Measurements from ENCODE around the gene ULBP1.
"Not testable (repeated sequence)": the region's sequence is repeated elsewhere in the genome, so short reads cannot be mapped to it uniquely, and the experiment has no call there.

ULBP1 gene

DNA sequence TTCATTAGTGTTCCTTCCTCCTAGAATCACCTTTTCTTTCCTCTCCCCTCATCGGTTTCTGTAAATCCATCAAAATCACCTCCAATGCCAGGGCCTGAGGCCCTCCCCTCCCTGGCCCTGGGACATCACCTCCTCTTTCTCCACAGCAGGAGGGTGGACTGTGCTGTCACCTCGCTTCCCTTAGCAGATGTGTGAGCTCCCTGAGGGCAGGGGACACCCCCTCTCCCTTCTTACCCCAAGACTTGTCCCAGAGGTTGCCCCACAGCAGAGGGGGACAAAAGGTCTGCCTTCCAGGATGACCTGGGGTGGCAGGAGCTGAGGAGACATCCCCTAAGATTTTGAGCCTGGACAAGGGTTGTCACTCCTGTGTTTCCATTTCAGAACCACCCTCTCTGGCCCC lies 5.9 kb downstream of the ULBP1 start:
- TF ChIP-seq, protein P1, sequence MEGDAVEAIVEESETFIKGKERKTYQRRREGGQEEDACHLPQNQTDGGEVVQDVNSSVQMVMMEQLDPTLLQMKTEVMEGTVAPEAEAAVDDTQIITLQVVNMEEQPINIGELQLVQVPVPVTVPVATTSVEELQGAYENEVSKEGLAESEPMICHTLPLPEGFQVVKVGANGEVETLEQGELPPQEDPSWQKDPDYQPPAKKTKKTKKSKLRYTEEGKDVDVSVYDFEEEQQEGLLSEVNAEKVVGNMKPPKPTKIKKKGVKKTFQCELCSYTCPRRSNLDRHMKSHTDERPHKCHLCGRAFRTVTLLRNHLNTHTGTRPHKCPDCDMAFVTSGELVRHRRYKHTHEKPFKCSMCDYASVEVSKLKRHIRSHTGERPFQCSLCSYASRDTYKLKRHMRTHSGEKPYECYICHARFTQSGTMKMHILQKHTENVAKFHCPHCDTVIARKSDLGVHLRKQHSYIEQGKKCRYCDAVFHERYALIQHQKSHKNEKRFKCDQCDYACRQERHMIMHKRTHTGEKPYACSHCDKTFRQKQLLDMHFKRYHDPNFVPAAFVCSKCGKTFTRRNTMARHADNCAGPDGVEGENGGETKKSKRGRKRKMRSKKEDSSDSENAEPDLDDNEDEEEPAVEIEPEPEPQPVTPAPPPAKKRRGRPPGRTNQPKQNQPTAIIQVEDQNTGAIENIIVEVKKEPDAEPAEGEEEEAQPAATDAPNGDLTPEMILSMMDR (conservative IDR thresholded peaks at IDR 0.05; ENCODE audit: low read length) = no peak
- no peak for DNase-seq (ENCODE audit: low read depth)
- no peak overlapping the region for H3K4me3 ChIP-seq (ENCODE audit: low read length)

DNA sequence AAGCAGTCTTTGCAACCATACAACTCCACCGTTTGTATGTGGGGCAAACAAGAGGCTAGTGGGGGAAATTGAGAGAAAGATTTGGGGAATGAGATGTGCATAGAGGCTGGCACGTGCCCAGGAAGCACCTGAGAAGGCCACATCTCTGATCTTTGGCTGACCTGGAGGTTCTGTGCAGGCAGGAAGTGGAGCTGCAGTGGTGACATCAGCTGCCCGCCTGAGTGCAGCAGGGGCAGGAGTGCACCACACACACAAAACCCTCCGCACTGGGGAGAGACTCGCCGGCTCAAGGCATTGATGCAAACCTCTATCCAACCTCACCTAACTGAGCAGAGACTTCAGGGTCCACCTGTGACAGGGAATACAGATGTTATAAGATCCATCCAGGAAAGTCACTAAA lies 10.7 kb downstream of the ULBP1 start:
- not testable (repeated sequence) for DNase-seq (ENCODE audit: low read depth); H3K4me3 ChIP-seq (ENCODE audit: low read length)

DNA sequence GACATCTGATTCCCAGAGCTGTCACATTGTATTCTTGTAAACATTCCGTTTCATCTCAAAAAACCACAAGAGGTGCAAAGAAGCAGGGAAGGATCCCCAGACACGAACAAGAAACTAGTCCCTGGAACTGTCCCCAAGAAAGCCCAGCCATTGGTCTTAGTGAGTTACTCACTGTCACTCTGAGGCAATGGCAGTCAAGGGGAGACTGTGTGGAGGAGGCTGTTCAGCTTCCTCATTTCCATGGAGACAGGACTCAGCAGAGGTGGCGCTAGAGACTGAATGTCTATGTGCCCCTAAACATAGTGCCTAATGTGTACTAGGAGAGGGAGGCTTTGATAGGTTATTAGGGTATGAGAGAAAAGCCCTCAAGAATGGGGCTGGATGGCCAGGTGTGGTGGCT lies 11.1 kb downstream of the ULBP1 start:
- DNase-seq (ENCODE audit: low read depth) = no peak
- H3K4me3 ChIP-seq (ENCODE audit: low read length) = no peak overlapping the region
- TF ChIP-seq, protein P1 (conservative IDR thresholded peaks at IDR 0.05; ENCODE audit: low read length) = no peak

DNA sequence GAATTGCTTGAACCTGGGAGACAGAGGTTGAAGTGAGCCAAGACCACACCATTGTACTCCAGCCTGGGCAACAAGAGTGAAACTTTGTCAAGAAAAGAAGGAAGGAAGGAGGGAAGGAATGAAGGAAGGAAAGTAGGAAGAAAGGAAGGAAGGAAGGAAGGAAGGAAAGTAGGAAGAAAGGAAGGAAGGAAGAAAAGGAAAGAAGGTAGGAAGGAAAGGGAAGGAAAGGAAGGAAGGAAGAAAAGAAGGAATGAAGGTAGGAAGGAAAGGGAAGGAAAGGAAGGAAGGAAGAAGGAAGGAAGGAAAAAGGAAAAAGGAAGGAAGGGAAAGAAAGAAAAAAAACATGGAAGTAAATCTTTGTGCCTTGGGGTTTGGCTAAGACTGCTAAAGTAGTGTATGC lies 11.7 kb downstream of the ULBP1 start:
- DNase-seq (ENCODE audit: low read depth) = no peak
- H3K4me3 ChIP-seq (ENCODE audit: low read length) = no peak overlapping the region
- TF ChIP-seq, protein P1 (conservative IDR thresholded peaks at IDR 0.05; ENCODE audit: low read length) = no peak

DNA sequence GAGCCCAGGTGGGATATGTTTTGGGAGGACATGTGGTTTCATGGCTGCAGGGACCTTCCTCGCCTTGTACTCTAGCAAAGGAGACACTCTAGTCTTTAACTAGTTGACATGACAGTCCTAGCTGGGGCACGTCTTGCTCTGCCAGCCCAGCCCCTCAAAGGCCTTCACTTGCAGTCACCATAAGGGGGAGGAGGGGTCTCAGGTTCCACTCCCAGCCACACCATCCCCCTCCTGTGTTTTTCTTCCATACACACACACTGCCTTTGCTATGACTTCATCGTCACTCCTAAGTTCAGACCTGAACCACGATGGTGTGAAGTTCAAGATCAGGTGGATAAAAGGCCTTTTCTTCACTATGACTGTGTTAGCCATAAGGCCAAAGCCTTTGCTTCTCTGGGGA lies 13.5 kb downstream of the ULBP1 start:
- no peak for DNase-seq (ENCODE audit: low read depth)
- H3K4me3 ChIP-seq (ENCODE audit: low read length) = no peak overlapping the region
- TF ChIP-seq, protein P1 (conservative IDR thresholded peaks at IDR 0.05; ENCODE audit: low read length) = no peak

DNA sequence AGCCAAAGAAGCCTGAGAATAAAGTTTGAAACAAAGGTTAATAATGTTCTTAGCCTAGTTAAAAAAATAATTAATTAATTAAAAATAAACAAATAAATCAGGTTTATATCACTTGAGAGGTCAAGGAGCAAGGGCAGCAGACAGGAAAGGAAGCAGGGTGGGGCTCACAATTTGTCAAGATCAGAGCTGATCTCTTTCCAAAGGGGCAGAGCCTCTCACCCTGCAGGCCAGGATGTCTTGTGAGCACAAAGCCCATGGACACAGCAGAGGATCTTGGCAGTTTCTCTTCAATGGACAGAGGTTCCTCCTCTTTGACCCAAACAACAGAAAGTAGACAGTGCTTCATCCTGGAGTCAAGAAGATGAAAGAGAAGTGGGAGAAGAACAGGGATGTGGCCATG lies 14.9 kb downstream of the ULBP1 start:
- TF ChIP-seq, protein P1 (conservative IDR thresholded peaks at IDR 0.05; ENCODE audit: low read length) = no peak
- H3K4me3 ChIP-seq (ENCODE audit: low read length) = no peak overlapping the region
- DNase-seq (ENCODE audit: low read depth) = no peak

DNA sequence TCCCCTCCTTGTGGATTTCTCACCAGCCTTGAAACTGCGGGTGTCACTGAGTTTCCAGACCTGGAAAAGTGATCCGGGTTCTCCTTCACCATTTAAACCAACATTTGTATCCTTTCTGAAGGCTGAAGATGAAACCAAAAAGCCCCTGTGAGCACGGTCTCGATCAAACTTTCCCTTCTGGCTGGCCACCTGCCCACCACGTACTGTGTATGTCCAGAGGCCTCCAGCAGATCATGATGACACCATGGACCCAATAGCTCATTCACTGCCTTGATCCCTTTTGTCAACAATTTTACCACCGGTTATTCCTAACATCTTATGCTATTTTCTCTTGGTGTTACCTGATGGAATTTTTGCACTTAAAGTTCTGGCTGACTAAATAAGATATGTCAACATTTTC lies 15.6 kb downstream of the ULBP1 start:
- DNase-seq (ENCODE audit: low read depth) = no peak

More for the DNA sequence above, 15.6 kb downstream of the ULBP1 start:
- TF ChIP-seq, protein P1 (conservative IDR thresholded peaks at IDR 0.05; ENCODE audit: low read length) = no peak
- H3K4me3 ChIP-seq (ENCODE audit: low read length) = no peak overlapping the region
